Endothelial cell of umbilical vein (primary cell): Measurements from ENCODE around the gene NUDT21. TPM values are rescaled to one million over a fixed set of nuclear protein-coding genes. Genes with fewer than 3 reads are reported as not detected.

Experiments
- BruUV-seq: library from RNA; stranded (reverse); fragments of 400-500 nt; replicated peaks from 2 replicates; lab custom pipeline; 2021; lab: Mats Ljungman, UMichigan
- CTCF ChIA-PET: fragments of 300-600, 350-600 bp; sonication (Branson Sonifier 250); formaldehyde crosslinking; loops from one replicate; lab custom pipeline; 2021; ENCODE audit warnings: antibody characterized with exemption, inconsistent platforms; lab: Charles Lee
- POLR2A ChIA-PET: fragments of 300-600, 350-600 bp; sonication (Branson Sonifier 250); formaldehyde crosslinking; loops from one replicate; lab custom pipeline; 2021; ENCODE audit warnings: antibody characterized with exemption, inconsistent platforms; lab: Charles Lee
- DNase-seq: peaks from one replicate; pipeline ENCODE4 v3.0.0-alpha.2; 2011; ENCODE audit warnings: low read depth, low spot score
- FAIRE-seq: peaks from 2 replicates; lab custom pipeline; 2011; peaks lifted over from hg19 to GRCh38; lab: Jason Lieb, UNC
- H2AFZ ChIP-seq: 2 replicates; pipeline ENCODE4 v1.6.0; 2012; ENCODE audit warnings: low read depth, low read length, control low read depth, inconsistent platforms
- H3K27ac ChIP-seq: 2 replicates; pipeline ENCODE4 v1.5.1; 2011; ENCODE audit warnings: low read depth, mild to moderate bottlenecking, control low read depth, low read length, moderate library complexity; ENCODE audit not compliant: insufficient read depth
- H3K27me3 ChIP-seq, 2 experiments: 2 replicates each; pipeline versions ENCODE4 v1.6.0 to v1.6.1; 2011; ENCODE audit warnings: low read length in 2 of 2, mixed read lengths in 1 of 2; ENCODE audit not compliant: control insufficient read depth in 2 of 2, insufficient read depth in 2 of 2
- H3K36me3 ChIP-seq, 2 experiments: 2 replicates in 1 of 2; 3 replicates in 1 of 2; pipeline ENCODE4 v1.5.1; 2011; ENCODE audit warnings: low read length in 2 of 2, mild to moderate bottlenecking in 1 of 2, moderate library complexity in 1 of 2; ENCODE audit not compliant: control insufficient read depth in 2 of 2, insufficient read depth in 2 of 2; ENCODE audit errors: extremely low read depth in 1 of 2
- H3K4me1 ChIP-seq: 3 replicates; pipeline ENCODE4 v1.5.1; 2011; ENCODE audit warnings: mild to moderate bottlenecking, low read length; ENCODE audit not compliant: control insufficient read depth, insufficient read depth; ENCODE audit errors: extremely low read depth
- H3K4me2 ChIP-seq: 2 replicates; pipeline ENCODE4 v1.6.1; 2011; ENCODE audit warnings: low read length, control low read depth, mixed read lengths; ENCODE audit not compliant: insufficient read depth
- H3K4me3 ChIP-seq, 3 experiments: fragments of 200-600 bp in 1 of 3; sonication (generic), shearing (Covaris generic) in 1 of 3; replicated peaks in 1 of 3; 2 replicates each; pipeline ENCODE4 v1.5.1; 2011 to 2016; ENCODE audit warnings: control low read depth in 3 of 3, low read length in 3 of 3, mild to moderate bottlenecking in 2 of 3, inconsistent platforms in 1 of 3, low read depth in 1 of 3, moderate library complexity in 1 of 3; ENCODE audit not compliant: insufficient read depth in 1 of 3
- H3K79me2 ChIP-seq: 2 replicates; pipeline ENCODE4 v1.6.0; 2012; ENCODE audit warnings: low read length, inconsistent platforms; ENCODE audit not compliant: control insufficient read depth, insufficient read depth
- H3K9ac ChIP-seq: replicated peaks from 2 replicates; pipeline ENCODE3; 2011; ENCODE audit warnings: low read length, control low read depth; ENCODE audit not compliant: insufficient read depth; ENCODE audit errors: extremely low read depth
- H3K9me1 ChIP-seq: replicated peaks from 3 replicates; pipeline ENCODE4 v1.6.0; 2011; ENCODE audit warnings: mild to moderate bottlenecking, low read length; ENCODE audit not compliant: control insufficient read depth, insufficient read depth; ENCODE audit errors: extremely low read depth
- H3K9me3 ChIP-seq: replicated peaks from 2 replicates; pipeline ENCODE4 v1.5.1; 2012; ENCODE audit warnings: low read length, inconsistent platforms; ENCODE audit not compliant: control insufficient read depth, insufficient read depth
- H4K20me1 ChIP-seq: replicated peaks from 2 replicates; pipeline ENCODE3; 2011; ENCODE audit warnings: mild to moderate bottlenecking, low read length; ENCODE audit not compliant: control insufficient read depth, insufficient read depth; ENCODE audit errors: extremely low read depth
- EZH2 ChIP-seq: IDR thresholded peaks from 2 replicates; pipeline ENCODE4 v1.6.1; 2012; ENCODE audit warnings: borderline replicate concordance, low read depth, mild to moderate bottlenecking, moderate library complexity, low read length, inconsistent platforms; ENCODE audit not compliant: severe bottlenecking
- FOS ChIP-seq: IDR thresholded peaks from 2 replicates; pipeline ENCODE4 v1.6.1; 2011; ENCODE audit warnings: mild to moderate bottlenecking, low read length, moderate library complexity, borderline replicate concordance; ENCODE audit not compliant: insufficient read depth
- GATA2 ChIP-seq: IDR thresholded peaks from 2 replicates; pipeline ENCODE4 v1.7.0; 2011; ENCODE audit warnings: low read depth, mild to moderate bottlenecking, moderate library complexity, mixed read lengths, low read length; ENCODE audit not compliant: insufficient read length, insufficient read depth
- JUN ChIP-seq: IDR thresholded peaks from 2 replicates; pipeline ENCODE4 v1.6.1; 2011; ENCODE audit warnings: borderline replicate concordance, low read depth; ENCODE audit not compliant: insufficient read length, insufficient read depth
- MAX ChIP-seq: IDR thresholded peaks from 2 replicates; pipeline ENCODE4 v1.6.1; 2011; ENCODE audit not compliant: insufficient read depth, insufficient read length
- MYC ChIP-seq: IDR thresholded peaks from one replicate; pipeline ENCODE4 v1.6.1; 2011; ENCODE audit warnings: mild to moderate bottlenecking, low read depth, low read length
- POLR2A ChIP-seq: IDR thresholded peaks from 2 replicates; pipeline ENCODE4 v1.6.1; 2012; ENCODE audit warnings: low read depth, mild to moderate bottlenecking, control low read depth, low read length
- POLR2AphosphoS5 ChIP-seq: IDR thresholded peaks from 2 replicates; pipeline ENCODE4 v1.6.1; 2012; ENCODE audit warnings: low read depth, mild to moderate bottlenecking, control low read depth, low read length, moderate library complexity; ENCODE audit not compliant: insufficient read depth
- dilution Hi-C: fragments of 300-500 bp; cut with MboI; formaldehyde crosslinking; loops from one replicate; pipeline ENCODE4 v1.15.0; 2019; ENCODE audit warnings: low sequenced_read_pairs; ENCODE audit not compliant: extremely low pct_ligation_motif_present
- intact Hi-C: fragments of 100-400 bp; cut with micrococcal nuclease; formaldehyde crosslinking; loops from one replicate; pipeline ENCODE4 v1.10.0; 2022
- polyA plus RNA-seq, 4 experiments: library from polyadenylated mRNA; depleted of rRNA in 3 of 4; stranded (reverse) in 3 of 4; unstranded in 1 of 4; fragments of >200 nt; gene quantifications; 2 replicates each; pipeline versions ENCODE4 v1.2.1 to v1.2.3, GENCODE V29; 2011 to 2012; ENCODE audit warnings: missing spikeins in 1 of 4
- total RNA-seq: library from RNA; stranded (reverse); gene quantifications from 2 replicates; pipeline ENCODE4 v1.2.3, GENCODE V29; 2021
- TF ChIP-seq, protein P1 (sequence below), 2 donors: IDR thresholded peaks; 1 replicate in 1 of 2; 2 replicates in 1 of 2; pipeline ENCODE4 v1.5.1; 2011; ENCODE audit warnings: low read length in 2 of 2, mild to moderate bottlenecking in 2 of 2, moderate library complexity in 2 of 2, control low read depth in 1 of 2, inconsistent platforms in 1 of 2, low read depth in 1 of 2; ENCODE audit not compliant: insufficient read depth in 1 of 2; ENCODE audit errors: extremely low read depth in 1 of 2

The NUDT21 gene
- total and polyA plus RNA-seq, 2 donors (not counting 3 experiments of a cell fraction or from before 2014, with no cell fraction given): 56.4 to 158 TPM

- DNase-seq: no peak
- FAIRE-seq: no peak
Observed at GRCh38 chr16:56479469-56479868, 28.3 kb upstream of the NUDT21 start.

More at GRCh38 chr16:56479469-56479868, 28.3 kb upstream of the NUDT21 start:
- ChIA-PET CTCF (interaction anchor here (0.9 to 1.0 kb wide), 2 partner anchors 12 to 121 kb away, joined by 3 read pairs; no protein-coding TSS in a partner anchor), POLR2A (no interaction called here)
- no peak overlapping the region for H3K27ac ChIP-seq
- H3K79me2 ChIP-seq: no peaks in the 10 kb centered on the region
- H3K9ac ChIP-seq: no peak overlapping the region
- BruUV-seq: no TSS peak
- no peak overlapping the region for H3K4me3 ChIP-seq
- peaks cover 2% of the 10 kb centered on the region for H3K9me1 ChIP-seq
- no peaks in the 10 kb centered on the region for H4K20me1 ChIP-seq
- TF ChIP-seq GATA2: no peak
- TF ChIP-seq POLR2A: no peak
- no peak for TF ChIP-seq POLR2AphosphoS5
- TF ChIP-seq, protein P1, sequence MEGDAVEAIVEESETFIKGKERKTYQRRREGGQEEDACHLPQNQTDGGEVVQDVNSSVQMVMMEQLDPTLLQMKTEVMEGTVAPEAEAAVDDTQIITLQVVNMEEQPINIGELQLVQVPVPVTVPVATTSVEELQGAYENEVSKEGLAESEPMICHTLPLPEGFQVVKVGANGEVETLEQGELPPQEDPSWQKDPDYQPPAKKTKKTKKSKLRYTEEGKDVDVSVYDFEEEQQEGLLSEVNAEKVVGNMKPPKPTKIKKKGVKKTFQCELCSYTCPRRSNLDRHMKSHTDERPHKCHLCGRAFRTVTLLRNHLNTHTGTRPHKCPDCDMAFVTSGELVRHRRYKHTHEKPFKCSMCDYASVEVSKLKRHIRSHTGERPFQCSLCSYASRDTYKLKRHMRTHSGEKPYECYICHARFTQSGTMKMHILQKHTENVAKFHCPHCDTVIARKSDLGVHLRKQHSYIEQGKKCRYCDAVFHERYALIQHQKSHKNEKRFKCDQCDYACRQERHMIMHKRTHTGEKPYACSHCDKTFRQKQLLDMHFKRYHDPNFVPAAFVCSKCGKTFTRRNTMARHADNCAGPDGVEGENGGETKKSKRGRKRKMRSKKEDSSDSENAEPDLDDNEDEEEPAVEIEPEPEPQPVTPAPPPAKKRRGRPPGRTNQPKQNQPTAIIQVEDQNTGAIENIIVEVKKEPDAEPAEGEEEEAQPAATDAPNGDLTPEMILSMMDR (IDR thresholded peaks at IDR 0.05; ENCODE audit: extremely low read depth in 1 of 2, insufficient read depth in 1 of 2, low read depth in 1 of 2, low read length in 2 of 2): no peak
- TF ChIP-seq EZH2: no peak
- TF ChIP-seq FOS: no peak
- no peak for TF ChIP-seq MYC
- no peak for TF ChIP-seq JUN
- no peak for TF ChIP-seq MAX
- H2AFZ ChIP-seq: no peak overlapping the region
- intact Hi-C loops (loop anchor here (10.0 kb wide), 1 partner anchor 225 kb away; no protein-coding TSS in a partner anchor), dilution Hi-C loops (no loop called here)
- no peaks in the 10 kb centered on the region for H3K27me3 ChIP-seq
- H3K36me3 ChIP-seq: peaks cover 5 to 20% of the 10 kb centered on the region in 2 experiments
- H3K4me2 ChIP-seq: no peak overlapping the region
- H3K9me3 ChIP-seq: no peaks in the 10 kb centered on the region
- peaks cover 6% of the 10 kb centered on the region for H3K4me1 ChIP-seq
